Cardiac fibroblast (primary cell): ENCODE measurements around the gene TRIM38.

Experiments
- DNase-seq, 2 donors: peaks; one replicate each; pipeline versions ENCODE4 v3.0.0 to v3.0.0-alpha.2; 2010; ENCODE audit warnings: low read depth in 2 of 2
- H3K4me3 ChIP-seq, 2 donors: replicated peaks in 1 of 2; 1 replicate in 1 of 2; 2 replicates in 1 of 2; pipeline ENCODE4 v1.5.1; 2011; ENCODE audit warnings: low read depth in 2 of 2, low read length in 2 of 2, mild to moderate bottlenecking in 2 of 2, moderate library complexity in 1 of 2
- TF ChIP-seq, protein P1 (sequence below): IDR thresholded peaks from one replicate; pipeline ENCODE4 v1.5.1; 2011; ENCODE audit warnings: low read depth, mild to moderate bottlenecking, low read length, inconsistent platforms

TRIM38 gene

DNA sequence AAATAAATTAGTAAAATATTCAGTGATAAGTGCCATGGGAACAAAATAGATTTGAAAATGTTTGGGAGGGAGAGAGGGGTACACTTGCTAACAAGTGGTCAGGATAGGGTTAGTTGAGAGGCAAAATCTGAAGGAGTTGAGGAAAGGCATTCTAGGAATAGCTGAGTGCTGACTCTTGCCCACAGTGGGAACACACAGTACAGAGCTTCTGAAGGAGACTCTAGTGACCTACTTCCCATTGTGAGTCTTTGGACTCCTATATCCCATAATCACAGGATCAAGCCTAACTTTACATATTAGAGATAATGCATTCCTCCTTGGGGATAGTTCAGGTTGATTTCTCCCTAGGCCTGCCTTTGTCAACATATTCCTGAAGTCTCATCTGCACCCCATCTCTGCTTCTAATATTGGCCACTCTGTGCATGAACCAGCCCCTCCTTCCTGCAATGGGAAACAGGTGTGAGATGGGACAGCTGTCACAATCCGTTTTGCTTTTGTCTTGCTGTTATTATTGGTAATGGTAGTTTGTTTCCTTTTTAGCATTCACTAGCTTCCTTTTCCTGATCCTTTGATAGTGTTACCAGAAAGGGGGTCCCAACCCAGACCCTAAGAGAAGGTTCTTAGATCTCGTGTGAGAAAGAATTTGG lies 2.6 kb upstream of the TRIM38 start:
- H3K4me3 ChIP-seq, result no peak overlapping the region
- DNase-seq, result peak in 1 of 2 donors; percentile 57
- TF ChIP-seq, protein P1, sequence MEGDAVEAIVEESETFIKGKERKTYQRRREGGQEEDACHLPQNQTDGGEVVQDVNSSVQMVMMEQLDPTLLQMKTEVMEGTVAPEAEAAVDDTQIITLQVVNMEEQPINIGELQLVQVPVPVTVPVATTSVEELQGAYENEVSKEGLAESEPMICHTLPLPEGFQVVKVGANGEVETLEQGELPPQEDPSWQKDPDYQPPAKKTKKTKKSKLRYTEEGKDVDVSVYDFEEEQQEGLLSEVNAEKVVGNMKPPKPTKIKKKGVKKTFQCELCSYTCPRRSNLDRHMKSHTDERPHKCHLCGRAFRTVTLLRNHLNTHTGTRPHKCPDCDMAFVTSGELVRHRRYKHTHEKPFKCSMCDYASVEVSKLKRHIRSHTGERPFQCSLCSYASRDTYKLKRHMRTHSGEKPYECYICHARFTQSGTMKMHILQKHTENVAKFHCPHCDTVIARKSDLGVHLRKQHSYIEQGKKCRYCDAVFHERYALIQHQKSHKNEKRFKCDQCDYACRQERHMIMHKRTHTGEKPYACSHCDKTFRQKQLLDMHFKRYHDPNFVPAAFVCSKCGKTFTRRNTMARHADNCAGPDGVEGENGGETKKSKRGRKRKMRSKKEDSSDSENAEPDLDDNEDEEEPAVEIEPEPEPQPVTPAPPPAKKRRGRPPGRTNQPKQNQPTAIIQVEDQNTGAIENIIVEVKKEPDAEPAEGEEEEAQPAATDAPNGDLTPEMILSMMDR, result no peak

- TF ChIP-seq, protein P1, result no peak
- DNase-seq, result no peak
- H3K4me3 ChIP-seq, result no peak overlapping the region
These were observed 1.9 kb upstream of the TRIM38 start for GRCh38 chr6:25960734-25961133.

- TF ChIP-seq, protein P1, result peak; percentile 1
- peak overlapping the region in 1 of 2 donors; percentile 59 for H3K4me3 ChIP-seq
- DNase-seq, result peak in 1 of 2 donors; percentile 7
These were observed 918 bp upstream of the TRIM38 start for GRCh38 chr6:25961619-25962148.

GRCh38 chr6:25963426-25964123 lies 973 bp downstream of the TRIM38 start:
- TF ChIP-seq, protein P1, result no peak
- H3K4me3 ChIP-seq, result peak overlapping the region; percentile 59 to 71
- DNase-seq, result peak; percentile 29 to 47

DNA sequence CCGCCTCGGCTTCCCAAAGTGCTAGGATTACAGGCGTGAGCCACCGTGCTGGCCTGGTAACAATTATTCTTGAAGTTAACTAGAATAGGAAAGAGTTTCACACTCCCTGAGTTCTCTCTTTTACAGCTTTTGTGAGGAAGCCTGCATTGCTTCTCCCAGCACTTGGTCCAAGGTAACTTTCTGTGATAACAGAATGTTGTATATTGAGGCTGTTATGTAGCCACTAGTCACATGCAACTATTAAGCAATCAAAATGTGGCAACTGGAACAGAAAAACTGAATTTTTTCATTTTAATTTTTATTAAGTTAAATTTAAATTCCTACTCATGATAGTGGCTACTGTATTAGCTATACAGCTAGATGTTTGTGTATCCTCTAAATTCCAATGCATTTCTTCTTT lies 2.5 kb downstream of the TRIM38 start:
- TF ChIP-seq, protein P1, result no peak
- no peak overlapping the region for H3K4me3 ChIP-seq
- no peak for DNase-seq

DNA sequence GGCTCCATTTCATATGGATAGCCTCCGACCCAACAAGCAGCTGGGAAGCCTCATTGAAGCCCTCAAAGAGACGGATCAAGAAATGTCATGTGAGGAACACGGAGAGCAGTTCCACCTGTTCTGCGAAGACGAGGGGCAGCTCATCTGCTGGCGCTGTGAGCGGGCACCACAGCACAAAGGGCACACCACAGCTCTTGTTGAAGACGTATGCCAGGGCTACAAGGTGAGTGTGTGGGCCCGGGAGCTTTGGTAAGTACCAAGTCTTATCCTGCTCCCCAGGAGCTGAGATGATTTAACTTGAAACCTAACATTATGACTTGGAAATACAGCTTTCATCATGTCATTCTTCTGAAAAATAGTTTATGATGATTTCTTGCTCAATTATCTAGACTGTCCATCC lies 4.1 kb downstream of the TRIM38 start:
- H3K4me3 ChIP-seq, result no peak overlapping the region
- DNase-seq, result no peak
- TF ChIP-seq, protein P1, result no peak
